Astrocyte of the hippocampus (primary cell): ENCODE measurements around the gene SOCS3.

Experiments
- DNase-seq: peaks from one replicate; pipeline ENCODE4 v3.0.0; 2011; ENCODE audit warnings: low read depth, low spot score

Gene SOCS3

GRCh38 chr17:78359997-78360370 is at the start of gene SOCS3:
SOCS3 (minus strand) TSS chr17:78360077; CDS start chr17:78359095, 982 bp downstream.
- peak; percentile 100 for DNase-seq

GRCh38 chr17:78409191-78409928 is 49.5 kb upstream of the SOCS3 start:
- no peak for DNase-seq

DNA sequence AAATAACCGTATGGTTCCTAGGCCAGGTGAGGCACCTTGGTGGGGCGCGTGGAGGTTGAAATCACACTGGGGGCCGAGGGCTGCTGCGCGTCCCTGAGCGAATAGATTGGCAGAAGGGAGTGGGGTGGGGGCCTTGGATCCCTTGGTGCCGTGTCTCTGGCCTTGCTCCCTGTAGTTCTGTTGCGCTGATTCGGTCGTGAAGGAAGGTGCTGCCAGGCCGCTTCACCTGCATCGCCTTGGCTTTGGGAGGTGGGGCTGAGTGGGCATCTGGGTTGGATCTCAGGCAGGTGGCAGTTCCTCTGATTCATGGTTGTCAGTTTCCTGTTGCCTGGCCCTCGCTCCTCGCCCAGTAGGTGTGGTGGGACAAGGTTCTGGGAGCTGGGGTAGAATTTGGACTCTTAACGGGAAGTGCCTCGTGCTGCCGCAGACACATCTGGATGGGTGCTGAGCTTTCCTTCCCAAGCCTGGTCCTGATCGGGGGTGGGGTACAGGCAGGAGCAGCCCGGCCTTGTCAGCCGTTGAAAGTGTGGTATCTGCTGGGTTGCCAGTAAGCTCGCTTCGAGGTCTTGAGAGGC is 48.7 kb upstream of the SOCS3 start:
- no peak for DNase-seq

- no peak for DNase-seq
Observed at GRCh38 chr17:78407387-78408000, 47.6 kb upstream of the SOCS3 start.

GRCh38 chr17:78406920-78407319 is 47.0 kb upstream of the SOCS3 start:
- DNase-seq: no peak

DNA sequence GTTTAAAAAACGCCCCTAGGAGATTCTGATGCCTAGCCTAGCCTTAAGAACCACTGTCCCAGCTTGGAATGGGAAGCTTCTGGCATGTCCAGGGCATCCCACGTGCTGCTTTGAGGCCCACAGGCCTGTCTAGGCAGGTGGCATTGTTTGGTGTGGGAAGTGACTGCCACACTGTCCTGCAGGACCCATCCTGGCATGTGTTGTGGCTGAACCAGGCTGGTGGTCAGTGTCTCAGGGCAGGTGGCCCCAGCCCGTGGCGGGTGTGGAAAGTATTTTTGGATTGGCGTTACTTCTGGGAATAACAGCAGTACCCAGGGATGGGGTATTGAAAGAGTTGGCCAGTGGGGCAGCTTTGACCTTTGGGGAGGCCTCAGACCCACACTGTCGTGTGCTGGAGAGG is 46.5 kb upstream of the SOCS3 start:
- DNase-seq: no peak

- no peak for DNase-seq
Observed at GRCh38 chr17:78403822-78404221, 43.9 kb upstream of the SOCS3 start.

DNA sequence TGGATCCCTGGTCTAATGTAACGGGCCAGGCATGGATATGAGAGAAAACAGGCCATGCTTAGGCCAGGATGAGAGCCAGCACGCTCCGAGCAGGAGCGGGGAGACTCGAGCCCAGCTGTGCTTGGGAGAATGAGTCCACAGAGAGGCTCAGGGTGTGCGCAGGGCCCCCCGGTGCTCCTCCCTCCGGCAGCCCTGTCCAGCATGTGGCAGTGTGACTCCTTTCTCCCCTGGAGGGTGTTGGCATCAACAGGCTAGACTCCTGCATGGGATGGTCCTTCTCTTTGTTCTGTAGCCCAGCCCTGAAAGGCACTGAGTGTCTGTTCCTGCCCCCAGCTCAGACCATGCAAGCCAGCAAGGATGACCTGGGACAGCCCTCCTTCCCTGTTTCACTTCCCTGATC is 42.0 kb upstream of the SOCS3 start:
- DNase-seq: no peak

DNA sequence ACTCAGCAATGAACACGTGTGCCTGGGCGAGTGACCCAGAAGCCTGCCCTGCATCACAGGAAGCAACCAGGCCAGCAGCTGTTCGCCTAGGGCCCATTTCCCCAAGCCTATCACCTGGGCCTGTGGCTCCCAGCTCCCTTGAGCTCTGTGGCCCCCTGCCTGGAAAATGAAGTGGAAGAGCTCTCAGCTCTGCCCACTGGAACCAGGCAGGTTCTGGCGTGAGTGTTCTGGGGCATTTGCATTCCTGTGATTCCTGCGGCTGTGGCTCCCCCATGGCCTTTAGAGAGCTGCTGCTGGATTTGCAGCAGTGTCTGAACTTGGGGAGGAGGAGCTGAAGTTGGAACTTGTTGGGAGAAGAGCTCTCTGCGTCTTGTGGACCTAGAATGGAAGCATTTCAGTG is 41.4 kb upstream of the SOCS3 start:
- peak; percentile 74 for DNase-seq

GRCh38 chr17:78400581-78401240 is 40.8 kb upstream of the SOCS3 start:
- DNase-seq: no peak

DNA sequence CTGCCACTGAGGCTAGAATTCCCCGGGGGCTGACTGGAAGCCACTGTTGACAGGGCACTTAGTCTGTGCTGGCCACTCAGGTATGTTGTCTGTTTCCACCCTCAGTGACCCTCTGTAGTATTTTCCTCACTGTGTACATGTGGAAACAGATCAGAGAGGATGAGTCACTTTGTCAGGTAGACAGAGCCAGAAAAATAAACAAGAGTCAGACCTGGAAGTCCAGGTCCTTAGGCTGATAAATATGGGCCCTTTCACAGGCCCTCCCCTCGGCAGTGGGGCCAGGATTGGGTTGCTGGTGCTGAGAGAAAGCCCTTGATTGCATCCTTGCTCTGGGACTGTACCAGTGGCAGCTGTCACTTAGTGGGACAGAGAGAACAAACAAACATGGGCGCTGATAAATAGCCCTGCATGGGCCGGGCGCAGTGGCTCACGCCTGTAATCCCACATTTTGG is 39.8 kb upstream of the SOCS3 start:
- DNase-seq: no peak

GRCh38 chr17:78399028-78399692 is 39.3 kb upstream of the SOCS3 start:
- DNase-seq: no peak

DNA sequence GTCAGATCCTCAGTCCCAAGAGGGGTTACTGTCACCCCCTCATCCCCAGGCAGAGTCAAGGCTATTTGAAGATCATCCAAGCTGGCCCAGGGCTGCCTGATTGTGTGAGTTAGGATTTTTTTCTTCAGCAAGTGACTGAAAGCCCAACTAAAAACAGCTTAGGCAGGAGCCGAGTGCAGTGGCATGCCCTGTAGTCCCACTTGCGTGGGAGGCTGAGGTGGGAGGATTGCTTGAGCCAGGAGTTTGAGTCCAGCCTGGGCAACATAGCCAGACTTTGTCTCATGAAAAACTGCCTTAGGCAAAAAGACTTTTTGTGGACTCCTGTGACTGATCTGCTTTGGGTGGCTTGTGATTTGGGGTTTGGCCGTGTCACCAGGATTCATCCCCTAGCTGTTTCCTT is 38.5 kb upstream of the SOCS3 start:
- DNase-seq: no peak

- DNase-seq: peak; percentile 71
Observed at GRCh38 chr17:78397681-78398101, 37.8 kb upstream of the SOCS3 start.

- no peak for DNase-seq
Observed at GRCh38 chr17:78396441-78397337, 36.8 kb upstream of the SOCS3 start.

- no peak for DNase-seq
Observed at GRCh38 chr17:78395155-78395554, 35.3 kb upstream of the SOCS3 start.

- no peak for DNase-seq
Observed at GRCh38 chr17:78394209-78394608, 34.3 kb upstream of the SOCS3 start.

- DNase-seq: no peak
Observed at GRCh38 chr17:78393575-78393974, 33.7 kb upstream of the SOCS3 start.

DNA sequence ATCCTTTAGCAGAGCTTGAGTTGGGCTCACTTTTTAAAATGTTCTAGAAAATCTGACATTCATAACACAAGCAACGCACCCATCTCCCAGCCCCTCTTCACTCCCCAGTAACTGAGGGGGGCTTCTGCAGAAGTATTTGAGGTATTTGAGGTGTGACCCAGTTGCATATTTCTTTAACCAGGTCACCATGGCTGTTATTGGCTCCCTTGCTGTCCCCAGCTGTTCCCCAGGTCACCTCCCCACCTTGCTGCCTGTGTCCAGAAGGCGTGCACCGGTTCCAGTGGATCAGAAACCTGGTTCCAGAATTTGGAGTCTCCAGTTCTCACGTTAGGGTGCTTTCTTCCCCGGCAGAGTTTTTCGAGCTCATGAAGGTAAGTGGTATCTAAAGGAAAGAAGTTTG is 32.4 kb upstream of the SOCS3 start:
- DNase-seq: no peak

- peak; percentile 66 for DNase-seq
Observed at GRCh38 chr17:78391843-78392242, 32.0 kb upstream of the SOCS3 start.

GRCh38 chr17:78391051-78391431 is 31.2 kb upstream of the SOCS3 start:
- DNase-seq: no peak
